Osteoblast (primary cell): Measurements from ENCODE around the gene ZNF821. TPM values are rescaled to one million over a fixed set of nuclear protein-coding genes. Genes with fewer than 3 reads are reported as not detected.

Experiments
- DNase-seq: peaks from one replicate; pipeline ENCODE4 v3.0.0; 2011; ENCODE audit warnings: low spot score, mixed read lengths; ENCODE audit not compliant: insufficient read length; ENCODE audit errors: missing footprints
- H2AFZ ChIP-seq: 2 replicates; pipeline ENCODE4 v1.6.0; 2011; ENCODE audit warnings: mild to moderate bottlenecking, low read length
- H3K27ac ChIP-seq: 2 replicates; pipeline ENCODE4 v1.5.1; 2011; ENCODE audit warnings: mild to moderate bottlenecking, low read depth, low read length, moderate library complexity
- H3K27me3 ChIP-seq: 2 replicates; pipeline ENCODE4 v1.6.0; 2012; ENCODE audit warnings: mild to moderate bottlenecking, control low read depth, inconsistent platforms, low read length, moderate library complexity; ENCODE audit not compliant: insufficient read depth
- H3K36me3 ChIP-seq: 2 replicates; pipeline ENCODE4 v1.5.1; 2011; ENCODE audit warnings: mild to moderate bottlenecking, low read length, control low read depth, moderate library complexity; ENCODE audit not compliant: insufficient read depth
- H3K4me1 ChIP-seq: 2 replicates; pipeline ENCODE4 v1.5.1; 2011; ENCODE audit warnings: mild to moderate bottlenecking, low read length, control low read depth, moderate library complexity; ENCODE audit not compliant: insufficient read depth
- H3K4me2 ChIP-seq: 2 replicates; pipeline ENCODE4 v1.6.0; 2011; ENCODE audit warnings: mild to moderate bottlenecking, low read length; ENCODE audit not compliant: insufficient read depth
- H3K4me3 ChIP-seq: fragments of 200-600 bp; sonication (generic); 3 replicates; pipeline ENCODE4 v1.5.1; 2012; ENCODE audit warnings: mild to moderate bottlenecking, low read length, inconsistent platforms; ENCODE audit not compliant: insufficient read depth
- H3K79me2 ChIP-seq: 2 replicates; pipeline ENCODE4 v1.6.0; 2012; ENCODE audit warnings: mild to moderate bottlenecking, low read length, control low read depth, inconsistent platforms; ENCODE audit not compliant: insufficient read depth
- H3K9me3 ChIP-seq: 2 replicates; pipeline ENCODE4 v1.5.1; 2011; ENCODE audit warnings: low read depth, low read length, control low read depth
- H4K20me1 ChIP-seq: 2 replicates; pipeline ENCODE4 v1.6.0; 2012; ENCODE audit warnings: mild to moderate bottlenecking, low read length, control low read depth; ENCODE audit not compliant: insufficient read depth
- total RNA-seq: library from RNA; depleted of rRNA; stranded (reverse); fragments of >200 nt; gene quantifications from 2 replicates; pipeline ENCODE4 v1.2.3, GENCODE V29; 2012
- TF ChIP-seq, protein P1 (sequence below): IDR thresholded peaks from 2 replicates; pipeline ENCODE4 v1.5.1; 2011; ENCODE audit warnings: mild to moderate bottlenecking, low read depth, low read length, moderate library complexity; ENCODE audit errors: extremely low read depth

ZNF821 gene
- total RNA-seq, 1 donor, result 12.3 TPM

DNA sequence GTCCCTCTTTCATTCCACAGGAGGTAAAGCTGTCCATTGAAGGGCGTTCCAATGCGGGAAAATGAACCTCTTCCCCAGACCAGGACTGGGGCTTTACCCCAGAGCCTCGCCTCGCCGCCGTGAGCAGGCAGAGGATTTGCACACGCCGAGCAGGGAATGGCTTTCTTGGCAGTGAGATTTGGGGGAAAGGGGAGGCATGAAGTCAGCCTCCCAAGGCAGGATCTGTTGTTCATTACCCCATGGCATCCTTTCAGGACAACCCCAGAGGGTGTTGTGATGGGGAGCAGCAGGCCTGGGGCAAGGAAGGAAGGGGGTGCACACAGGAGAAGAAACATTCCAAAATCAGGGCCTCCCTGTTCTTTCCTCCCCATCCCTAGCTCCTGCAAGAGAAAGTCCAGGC lies 32.2 kb downstream of the ZNF821 start:
- peaks cover 8% of the 10 kb centered on the region for H3K4me1 ChIP-seq
- H3K4me2 ChIP-seq, result no peak overlapping the region
- H3K27me3 ChIP-seq, result no peaks in the 10 kb centered on the region
- H4K20me1 ChIP-seq, result peaks cover 28% of the 10 kb centered on the region
- no peak overlapping the region for H3K4me3 ChIP-seq
- DNase-seq, result no peak
- H2AFZ ChIP-seq, result no peak overlapping the region
- TF ChIP-seq, protein P1, sequence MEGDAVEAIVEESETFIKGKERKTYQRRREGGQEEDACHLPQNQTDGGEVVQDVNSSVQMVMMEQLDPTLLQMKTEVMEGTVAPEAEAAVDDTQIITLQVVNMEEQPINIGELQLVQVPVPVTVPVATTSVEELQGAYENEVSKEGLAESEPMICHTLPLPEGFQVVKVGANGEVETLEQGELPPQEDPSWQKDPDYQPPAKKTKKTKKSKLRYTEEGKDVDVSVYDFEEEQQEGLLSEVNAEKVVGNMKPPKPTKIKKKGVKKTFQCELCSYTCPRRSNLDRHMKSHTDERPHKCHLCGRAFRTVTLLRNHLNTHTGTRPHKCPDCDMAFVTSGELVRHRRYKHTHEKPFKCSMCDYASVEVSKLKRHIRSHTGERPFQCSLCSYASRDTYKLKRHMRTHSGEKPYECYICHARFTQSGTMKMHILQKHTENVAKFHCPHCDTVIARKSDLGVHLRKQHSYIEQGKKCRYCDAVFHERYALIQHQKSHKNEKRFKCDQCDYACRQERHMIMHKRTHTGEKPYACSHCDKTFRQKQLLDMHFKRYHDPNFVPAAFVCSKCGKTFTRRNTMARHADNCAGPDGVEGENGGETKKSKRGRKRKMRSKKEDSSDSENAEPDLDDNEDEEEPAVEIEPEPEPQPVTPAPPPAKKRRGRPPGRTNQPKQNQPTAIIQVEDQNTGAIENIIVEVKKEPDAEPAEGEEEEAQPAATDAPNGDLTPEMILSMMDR, result no peak
- peaks cover 76% of the 10 kb centered on the region for H3K79me2 ChIP-seq
- H3K27ac ChIP-seq, result no peak overlapping the region
- H3K9me3 ChIP-seq, result no peaks in the 10 kb centered on the region
- peaks cover 66% of the 10 kb centered on the region for H3K36me3 ChIP-seq

DNA sequence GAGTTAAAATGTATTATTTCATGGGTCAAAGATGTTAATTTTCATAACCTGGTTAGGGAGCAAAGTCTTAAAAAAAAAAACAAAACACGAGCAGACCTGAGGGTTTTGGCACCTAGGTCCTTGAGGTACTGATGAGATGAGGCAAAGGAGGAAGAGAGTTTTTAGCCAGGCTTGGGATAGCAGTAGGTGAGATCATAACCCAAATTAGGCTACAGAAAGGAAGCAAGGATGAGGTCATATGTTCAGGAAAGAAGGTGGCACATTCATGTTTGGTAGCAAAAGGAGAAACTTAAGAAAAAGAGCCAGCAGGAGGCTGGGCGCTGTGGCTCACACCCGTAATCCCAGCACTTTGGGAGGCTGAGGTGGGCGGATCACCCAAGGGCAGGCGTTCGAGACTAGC lies 35.4 kb downstream of the ZNF821 start:
- H3K4me1 ChIP-seq, result peaks cover 11% of the 10 kb centered on the region
- peaks cover 24% of the 10 kb centered on the region for H4K20me1 ChIP-seq
- no peak for DNase-seq
- TF ChIP-seq, protein P1, result no peak
- no peak overlapping the region for H2AFZ ChIP-seq
- peaks cover 61% of the 10 kb centered on the region for H3K79me2 ChIP-seq
- peaks cover 56% of the 10 kb centered on the region for H3K36me3 ChIP-seq
- no peaks in the 10 kb centered on the region for H3K27me3 ChIP-seq
- H3K27ac ChIP-seq, result no peak overlapping the region
- no peak overlapping the region for H3K4me2 ChIP-seq
- H3K9me3 ChIP-seq, result no peaks in the 10 kb centered on the region
- H3K4me3 ChIP-seq, result no peak overlapping the region

DNA sequence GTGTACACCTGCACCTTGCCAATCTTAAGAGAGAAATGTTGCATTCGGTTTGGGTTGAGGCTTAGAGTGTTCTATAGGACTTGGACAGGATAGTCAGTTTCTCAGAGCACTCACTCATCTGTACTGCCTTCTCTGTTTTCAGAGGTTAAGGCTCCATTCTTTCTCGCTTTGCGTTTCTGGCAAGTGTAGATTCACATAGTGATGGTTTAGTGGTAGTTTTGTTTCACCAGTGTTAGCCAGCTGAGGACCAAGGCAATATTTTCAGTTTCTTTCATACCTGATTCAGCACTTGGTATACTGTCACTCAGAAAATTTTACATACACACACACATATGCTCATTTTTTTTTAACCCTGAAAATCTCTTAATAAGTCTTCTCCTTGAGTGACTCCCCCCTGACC lies 36.9 kb downstream of the ZNF821 start:
- DNase-seq, result no peak
- H3K27ac ChIP-seq, result peak overlapping the region; percentile 88
- H3K4me1 ChIP-seq, result peaks cover 11% of the 10 kb centered on the region
- peaks cover 43% of the 10 kb centered on the region for H3K36me3 ChIP-seq
- H3K27me3 ChIP-seq, result no peaks in the 10 kb centered on the region
- TF ChIP-seq, protein P1, result no peak
- no peak overlapping the region for H2AFZ ChIP-seq
- H3K4me3 ChIP-seq, result peak overlapping the region; percentile 98
- no peaks in the 10 kb centered on the region for H3K9me3 ChIP-seq
- H4K20me1 ChIP-seq, result peaks cover 20% of the 10 kb centered on the region
- H3K79me2 ChIP-seq, result peaks cover 46% of the 10 kb centered on the region
- peak overlapping the region; percentile 91 for H3K4me2 ChIP-seq

DNA sequence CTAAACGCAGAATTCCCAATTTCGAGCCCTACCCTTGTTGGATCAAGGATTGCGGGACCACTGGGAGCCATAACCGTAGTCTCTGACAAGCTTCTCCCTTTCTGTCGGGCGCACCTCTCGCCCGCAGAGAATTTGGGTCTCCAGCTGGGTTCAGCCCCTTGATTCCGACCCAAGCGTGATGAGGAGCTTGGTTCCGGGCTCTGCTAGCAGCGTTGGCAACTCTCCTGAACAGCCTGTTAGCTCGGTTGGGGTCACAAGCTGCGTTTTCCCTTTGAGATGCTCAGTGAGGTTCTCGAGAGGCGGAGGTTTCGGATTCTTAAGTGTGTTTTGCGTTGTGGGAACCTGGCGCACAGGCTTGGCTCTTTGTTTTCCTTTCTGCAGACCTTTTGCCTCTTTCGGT lies 37.6 kb downstream of the ZNF821 start:
- Histone ChIP-seq H3K4me1 (peaks cover 11% of the 10 kb centered on the region), H3K27ac (peak overlapping the region; percentile 88), H2AFZ (peak overlapping the region; percentile 78), H3K4me2 (peak overlapping the region; percentile 91), H3K36me3 (peaks cover 37% of the 10 kb centered on the region), H3K27me3 (no peaks in the 10 kb centered on the region), H4K20me1 (peaks cover 14% of the 10 kb centered on the region), H3K4me3 (peak overlapping the region; percentile 98), H3K9me3 (no peaks in the 10 kb centered on the region), H3K79me2 (peaks cover 39% of the 10 kb centered on the region)
- TF ChIP-seq, protein P1, result no peak
- peak; percentile 76 for DNase-seq
